GM19035 (cell line): ENCODE data around the gene SLC38A2.

Experiments used
- ATAC-seq: cut with Tn5 transposase; IDR thresholded peaks from one replicate; pipeline ENCODE4 v1.9.1; 2021; ENCODE audit not compliant: unreplicated experiment

The SLC38A2 gene

DNA sequence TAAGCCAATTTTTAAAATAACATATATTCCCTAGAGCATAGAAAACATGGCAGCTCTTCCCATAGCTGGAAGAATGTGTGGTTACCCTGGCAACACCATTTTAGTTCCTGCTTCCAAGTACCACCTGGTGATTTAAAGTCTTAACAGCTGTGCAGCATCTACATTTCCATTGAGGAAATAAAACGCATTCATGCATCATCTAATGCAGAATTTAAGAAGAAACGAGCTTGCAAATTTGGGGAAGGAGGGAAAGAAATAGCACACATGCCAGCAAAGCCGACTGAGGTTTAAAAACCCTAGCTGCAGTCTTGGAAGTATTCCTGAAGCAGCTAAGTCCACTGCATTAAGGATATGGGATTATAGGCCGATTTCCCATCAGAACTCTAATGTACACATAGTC is 22.8 kb upstream of the SLC38A2 start:
- ATAC-seq: no peak

DNA sequence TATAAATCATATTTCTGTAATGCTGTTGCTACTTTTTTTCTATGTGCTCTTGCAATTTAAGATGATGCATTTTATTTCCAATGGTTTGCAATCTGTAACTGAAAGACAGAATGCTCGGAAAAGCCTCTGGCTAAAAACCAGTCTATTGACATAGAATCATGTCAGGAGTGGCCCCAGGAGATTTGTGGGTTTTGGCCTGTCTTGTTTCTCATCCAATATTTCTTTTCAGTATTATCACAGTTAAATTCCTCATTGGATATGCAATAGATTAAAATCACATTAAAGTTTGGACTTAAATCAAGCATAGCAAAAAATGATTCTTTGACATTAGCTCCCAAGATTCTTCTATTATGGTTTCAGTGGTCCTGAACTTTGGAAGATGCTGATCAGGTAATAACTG is 19.1 kb upstream of the SLC38A2 start:
- no peak for ATAC-seq

DNA sequence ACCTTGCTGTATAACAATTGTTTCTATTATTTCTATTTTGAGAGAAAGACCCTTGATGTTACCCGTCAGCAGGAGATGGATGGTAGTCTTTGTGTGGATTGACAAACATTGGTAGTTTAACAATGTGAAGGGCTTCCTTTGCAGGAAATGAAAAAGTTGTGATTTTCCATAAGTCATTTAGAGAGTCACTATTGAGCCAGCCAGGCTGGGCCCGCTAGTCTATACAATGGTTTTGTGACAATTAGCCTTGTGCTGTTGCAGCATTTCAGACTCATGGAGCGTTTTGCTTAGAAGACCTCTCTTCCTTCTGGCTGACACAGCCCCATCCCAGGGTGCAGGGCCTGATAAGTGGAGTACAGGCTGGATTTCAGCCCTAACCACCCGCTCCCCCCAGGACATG is 18.3 kb upstream of the SLC38A2 start:
- ATAC-seq: peak; percentile 24

DNA sequence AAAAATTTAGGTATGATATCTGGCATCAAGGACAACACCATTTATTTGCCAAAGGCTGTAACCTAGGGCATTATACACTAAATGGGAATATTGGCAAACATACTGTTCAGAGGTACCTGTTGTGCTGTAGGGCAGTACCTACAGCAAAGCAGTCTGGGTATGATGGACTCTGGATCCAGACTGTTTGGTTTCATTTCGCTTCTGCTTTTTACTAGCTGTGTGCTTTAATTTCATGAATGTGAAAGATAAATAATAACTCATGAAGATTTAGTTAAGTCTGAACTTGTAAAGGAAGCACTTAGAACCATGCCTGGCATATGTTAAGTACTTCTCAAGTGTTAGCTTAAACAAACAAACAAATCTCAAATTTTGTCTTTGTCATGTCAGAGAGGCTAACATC is 17.7 kb upstream of the SLC38A2 start:
- no peak for ATAC-seq

DNA sequence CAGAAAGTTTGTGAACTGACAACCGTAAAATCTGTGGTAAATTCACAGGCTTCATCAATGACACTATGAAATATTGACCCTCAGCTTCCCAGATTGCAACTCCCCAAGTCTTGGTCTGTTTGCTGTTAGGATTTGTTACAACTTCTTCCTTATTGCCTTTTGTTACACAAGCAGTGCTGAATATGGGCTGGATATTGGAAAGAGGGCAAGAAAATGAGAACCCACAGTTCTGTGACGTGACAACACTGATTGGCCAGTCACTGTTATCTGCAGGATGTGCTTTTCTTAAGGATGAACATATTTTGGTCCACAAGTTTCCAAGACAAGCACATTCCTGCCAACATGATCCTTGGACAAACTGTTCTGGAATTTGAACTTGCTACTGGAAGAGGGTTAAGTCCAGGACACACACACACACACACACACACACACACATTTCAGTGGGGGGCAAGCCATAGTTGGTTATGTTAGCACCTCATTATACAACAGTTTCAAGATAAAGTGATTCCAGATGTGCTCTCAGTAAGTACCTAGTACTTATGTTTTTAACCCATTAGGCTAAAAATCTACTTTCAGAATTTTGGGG is 16.6 kb upstream of the SLC38A2 start:
- no peak for ATAC-seq

DNA sequence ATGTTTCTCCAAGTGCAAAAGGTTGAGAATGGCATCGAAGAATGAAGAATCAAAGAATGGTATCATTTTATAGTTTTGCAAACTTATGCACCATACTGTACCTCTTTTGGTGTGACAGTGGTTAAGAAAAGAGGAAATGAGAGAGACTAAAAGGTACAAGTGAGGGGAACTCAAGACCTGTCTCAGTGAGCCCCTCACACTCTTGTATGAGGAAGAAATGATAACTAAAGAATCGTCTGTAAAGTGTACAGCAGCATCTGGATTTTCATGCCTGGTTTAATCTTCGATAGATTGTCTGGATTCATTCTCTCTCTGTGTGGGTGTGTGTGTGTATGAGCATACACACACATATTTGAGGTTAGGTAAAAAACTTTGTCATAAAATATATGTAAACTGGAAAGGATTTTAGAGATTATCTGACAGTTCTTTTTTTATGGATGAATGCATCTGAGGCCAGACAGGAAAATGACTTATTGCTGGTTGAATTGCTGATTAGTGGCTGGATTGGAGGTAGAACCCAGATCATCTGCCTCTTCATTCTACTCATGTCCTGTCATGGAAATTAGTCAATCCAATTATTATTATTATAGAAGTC is 16.0 kb upstream of the SLC38A2 start:
- ATAC-seq: peak; percentile 60

DNA sequence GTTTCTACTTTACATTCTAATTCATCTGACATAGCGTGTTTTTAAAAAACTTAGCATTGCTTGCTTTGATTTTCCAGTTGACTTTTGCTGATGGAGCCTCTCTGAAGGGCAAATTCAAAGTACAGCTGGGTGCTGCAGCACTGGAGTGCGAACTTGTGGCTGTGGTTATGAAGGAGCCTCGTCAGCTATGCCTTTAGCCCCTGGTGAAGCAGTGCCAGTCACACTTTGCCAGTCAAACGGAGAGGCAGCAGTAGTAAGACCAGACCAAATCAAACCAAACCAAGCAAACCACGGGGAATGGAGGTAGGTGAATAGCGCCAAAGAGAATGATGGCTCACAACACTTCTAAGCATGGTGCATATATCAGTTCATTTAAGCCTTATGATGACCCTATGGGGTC is 15.1 kb upstream of the SLC38A2 start:
- ATAC-seq: no peak

DNA sequence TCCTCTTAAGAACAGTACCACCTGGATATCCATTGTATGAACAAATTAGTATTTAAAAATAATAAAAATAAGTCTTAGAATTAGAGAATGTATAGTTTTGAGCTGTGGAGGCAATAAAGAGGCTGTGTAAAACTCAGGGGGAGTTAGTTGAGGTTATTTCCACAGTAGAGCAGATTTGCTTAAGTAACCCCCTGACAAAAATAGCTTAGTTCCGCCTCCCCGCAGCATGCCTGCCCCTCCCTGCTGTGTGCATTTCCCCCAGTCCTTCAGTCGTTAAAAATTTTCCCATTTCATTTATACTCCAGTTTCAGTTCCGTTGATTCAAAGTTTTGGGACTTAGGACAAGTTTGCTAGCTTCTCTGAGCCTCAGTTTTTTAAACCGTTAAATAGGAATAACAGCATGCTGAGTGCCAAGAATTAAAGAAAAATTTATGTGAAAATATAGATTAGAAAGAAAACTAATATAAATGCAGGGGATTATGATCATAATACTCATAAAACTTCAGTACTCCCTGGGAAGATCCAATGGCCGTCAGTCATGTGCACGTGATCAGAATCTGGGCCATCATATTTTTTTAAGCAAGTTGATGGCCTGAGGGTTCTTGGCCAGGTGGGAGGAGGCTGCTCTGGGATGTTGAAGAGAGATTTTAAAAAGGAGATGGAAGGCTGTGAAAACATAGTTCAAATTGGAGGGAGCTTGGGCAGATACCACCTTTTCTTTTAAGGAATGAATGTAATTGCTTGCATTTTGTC is 14.5 kb upstream of the SLC38A2 start:
- peak; percentile 22 for ATAC-seq

DNA sequence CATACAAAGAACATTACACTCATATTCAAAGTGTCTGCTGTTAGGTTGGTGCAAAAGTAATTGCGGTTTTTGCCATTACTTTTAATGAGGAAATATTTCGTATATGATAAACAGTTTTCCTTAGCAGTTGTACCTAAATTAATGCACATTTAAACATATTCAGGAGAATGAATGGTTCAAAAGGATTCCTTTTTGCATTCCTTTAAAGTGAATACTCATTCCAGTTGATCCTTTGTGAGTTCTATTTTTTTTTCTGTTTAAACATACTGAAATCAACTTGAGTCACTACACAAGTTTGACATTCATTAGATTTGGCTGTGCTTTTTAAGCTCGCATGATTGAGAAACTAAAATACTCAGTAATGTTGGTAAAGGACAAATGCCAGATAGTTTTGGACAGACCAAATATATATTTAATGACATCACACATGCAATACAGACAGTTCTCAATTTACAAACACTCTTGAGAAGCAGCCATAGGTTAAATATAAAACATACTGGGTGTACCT is 13.8 kb upstream of the SLC38A2 start:
- no peak for ATAC-seq

DNA sequence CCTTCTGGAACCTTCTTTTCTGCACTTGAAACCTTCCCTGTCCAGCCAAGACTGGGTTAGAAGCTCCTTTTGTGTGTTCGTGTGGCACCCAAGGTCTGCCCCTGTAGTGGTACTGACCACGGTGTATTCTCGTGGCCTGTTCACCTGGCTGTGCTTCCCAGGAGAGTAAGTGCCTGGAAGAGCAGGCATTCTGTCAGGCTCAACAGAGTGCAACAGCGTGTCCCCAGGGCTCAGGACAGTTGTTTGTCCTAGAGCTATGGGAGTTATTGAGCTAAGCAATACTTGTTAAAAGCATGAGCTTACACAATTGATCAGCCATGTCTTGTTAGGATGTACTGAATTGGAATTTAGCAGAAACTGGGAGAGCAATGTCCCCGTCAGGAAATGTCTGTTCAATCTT is 12.9 kb upstream of the SLC38A2 start:
- ATAC-seq: no peak

DNA sequence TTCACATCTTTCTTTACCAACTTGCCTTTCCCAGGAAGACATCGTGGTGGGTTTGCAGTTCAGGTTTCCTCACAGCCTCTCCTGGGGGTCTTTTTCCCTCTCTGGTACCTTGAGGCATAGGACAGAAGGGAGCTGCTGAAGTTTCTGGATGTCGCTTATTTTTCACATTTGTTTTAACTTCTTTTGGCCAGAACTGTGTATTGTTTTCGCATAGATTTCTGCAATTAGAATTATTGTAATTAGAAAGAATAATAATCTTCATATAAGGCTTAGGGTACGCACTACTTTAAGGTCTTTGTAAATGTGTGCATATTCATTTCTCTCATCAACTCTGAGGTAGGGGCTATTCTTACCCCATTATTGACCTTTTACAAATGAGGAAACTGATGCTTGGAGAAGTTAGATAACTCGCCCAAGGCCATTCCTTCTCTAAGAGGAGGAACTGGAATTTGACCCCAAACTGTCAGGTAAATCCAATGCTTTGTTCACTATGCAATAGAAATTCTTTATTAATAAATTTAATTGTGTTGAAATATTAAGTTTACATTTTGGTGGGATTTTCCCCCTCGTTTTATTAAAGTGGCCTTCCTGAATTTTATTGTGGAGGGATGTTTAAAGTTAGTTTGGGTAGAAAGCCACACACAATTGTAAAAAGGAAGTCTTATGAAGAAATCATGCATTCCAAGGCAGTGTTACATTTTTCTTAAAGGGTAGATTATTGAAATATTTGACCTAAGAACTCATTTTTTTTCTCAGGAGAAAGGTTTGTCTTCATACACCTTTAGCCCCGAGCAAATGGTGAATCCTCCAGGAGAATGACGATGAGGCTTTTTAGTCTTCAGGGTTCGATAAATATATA is 12.1 kb upstream of the SLC38A2 start:
- no peak for ATAC-seq

DNA sequence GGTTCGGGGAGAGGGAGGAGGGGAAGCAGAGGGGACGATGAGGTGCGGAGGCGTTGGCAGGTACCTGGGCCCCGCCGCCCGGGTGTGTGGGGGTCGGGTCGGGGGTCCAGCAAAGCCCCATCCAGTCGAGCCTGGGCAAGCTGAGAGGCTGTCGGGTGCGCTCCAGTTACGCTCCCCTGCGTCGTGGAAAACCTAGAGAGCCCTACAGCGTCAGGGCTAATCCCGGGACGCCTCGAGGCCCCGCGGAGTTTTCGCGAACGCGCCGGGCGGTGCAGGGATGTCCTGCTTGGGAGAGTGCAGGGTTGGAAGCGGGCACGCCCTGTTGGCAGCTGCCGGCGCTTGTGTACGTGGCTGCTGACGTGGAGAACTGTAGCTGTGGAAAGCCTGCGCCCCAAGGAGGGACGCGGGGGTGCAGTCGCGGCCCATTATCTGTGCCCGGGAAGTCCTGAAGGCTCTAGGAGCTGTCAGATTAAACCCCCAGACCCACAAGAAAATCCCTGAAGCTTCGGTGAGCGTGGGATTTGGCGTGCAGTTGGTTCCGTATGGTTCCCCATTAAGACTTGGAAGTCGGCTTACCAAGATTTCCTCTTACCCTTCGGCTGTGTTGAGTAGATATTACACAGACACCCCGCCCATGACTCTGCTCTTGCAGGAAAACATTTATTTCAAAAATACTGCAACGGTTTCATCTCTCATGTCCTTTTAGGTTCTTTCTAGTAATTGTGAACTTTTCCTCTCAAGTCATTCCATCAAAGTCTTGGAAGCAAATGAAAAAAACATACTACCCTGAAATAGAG is 11.3 kb upstream of the SLC38A2 start:
- ATAC-seq: peak; percentile 42

DNA sequence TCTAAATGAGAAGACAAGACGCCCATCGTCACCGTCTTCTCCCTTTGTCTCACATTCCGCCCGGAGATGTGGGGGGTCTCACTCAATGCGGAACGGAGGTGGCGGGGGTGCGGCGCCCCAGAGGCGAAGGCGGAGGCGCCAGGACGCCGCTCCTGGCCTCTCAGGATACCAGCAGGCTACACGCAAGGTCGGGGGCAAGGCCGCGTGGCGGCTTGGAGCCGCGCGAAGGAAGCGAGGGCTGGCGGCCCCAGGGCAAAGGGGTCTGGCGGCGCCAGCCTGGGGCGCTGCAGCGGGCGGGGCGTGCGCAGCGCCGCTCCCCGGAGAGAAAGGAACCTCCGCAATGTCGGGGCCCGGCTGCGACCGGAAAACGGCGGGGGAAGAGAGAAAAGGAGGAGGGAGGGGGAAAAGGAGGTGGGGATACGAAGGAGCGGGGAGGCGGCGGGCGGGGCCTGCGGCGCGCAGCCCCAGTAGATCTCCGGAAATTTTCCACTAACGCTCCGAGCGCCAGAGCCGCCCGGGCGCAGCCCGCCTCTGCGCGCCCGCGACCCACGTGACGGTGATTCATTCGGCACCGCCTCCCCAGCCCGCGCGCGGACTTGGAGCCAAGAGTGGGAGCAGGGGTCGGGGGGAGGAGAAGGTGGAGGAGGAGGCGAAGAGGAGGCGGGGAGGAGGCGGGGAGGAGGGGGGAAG is 10.5 kb upstream of the SLC38A2 start:
- peak; percentile 68 for ATAC-seq

DNA sequence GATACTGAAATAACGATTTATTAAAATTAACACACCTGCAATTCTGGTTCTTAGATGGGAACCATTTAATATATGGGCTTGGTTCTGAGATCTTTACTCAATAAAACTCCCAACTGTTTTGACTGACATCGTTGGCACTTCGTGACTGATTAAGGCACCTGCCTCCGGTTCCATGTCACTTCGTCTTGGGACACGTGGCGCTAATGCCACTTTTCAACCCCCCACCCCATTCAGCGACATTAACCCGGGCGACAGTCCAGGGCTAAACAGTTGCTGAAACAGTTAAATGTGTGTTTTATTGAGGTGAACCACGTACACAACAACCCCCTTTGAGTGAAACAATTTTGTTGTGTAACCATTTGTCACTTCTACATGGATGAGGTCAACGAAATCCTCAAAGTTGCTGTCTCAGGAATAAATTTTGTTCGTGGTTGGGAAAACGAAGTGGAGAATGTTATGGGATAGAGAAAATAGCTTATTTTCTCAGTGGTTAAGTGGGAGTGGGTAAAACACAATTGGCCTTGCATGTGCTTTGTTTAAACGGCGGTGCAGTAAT is 9.9 kb upstream of the SLC38A2 start:
- no peak for ATAC-seq

DNA sequence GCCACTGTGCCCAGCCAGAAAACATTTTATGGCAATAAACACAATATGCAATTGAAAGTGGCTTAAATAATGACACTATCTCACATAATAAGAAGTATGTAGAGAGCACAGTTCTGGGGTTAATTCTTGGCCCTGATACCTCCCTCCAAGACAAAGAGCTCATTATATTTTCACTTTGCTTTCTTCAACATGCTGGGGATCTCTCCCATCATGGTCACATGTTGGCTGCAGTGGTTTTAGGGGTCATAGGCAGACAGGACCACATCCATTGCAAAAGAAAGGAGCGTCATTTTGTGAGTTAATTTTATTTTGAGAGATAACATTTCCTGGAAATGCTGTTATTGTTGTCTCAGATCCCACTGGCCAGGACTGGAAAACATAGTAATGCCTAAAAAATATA is 8.3 kb upstream of the SLC38A2 start:
- no peak for ATAC-seq

DNA sequence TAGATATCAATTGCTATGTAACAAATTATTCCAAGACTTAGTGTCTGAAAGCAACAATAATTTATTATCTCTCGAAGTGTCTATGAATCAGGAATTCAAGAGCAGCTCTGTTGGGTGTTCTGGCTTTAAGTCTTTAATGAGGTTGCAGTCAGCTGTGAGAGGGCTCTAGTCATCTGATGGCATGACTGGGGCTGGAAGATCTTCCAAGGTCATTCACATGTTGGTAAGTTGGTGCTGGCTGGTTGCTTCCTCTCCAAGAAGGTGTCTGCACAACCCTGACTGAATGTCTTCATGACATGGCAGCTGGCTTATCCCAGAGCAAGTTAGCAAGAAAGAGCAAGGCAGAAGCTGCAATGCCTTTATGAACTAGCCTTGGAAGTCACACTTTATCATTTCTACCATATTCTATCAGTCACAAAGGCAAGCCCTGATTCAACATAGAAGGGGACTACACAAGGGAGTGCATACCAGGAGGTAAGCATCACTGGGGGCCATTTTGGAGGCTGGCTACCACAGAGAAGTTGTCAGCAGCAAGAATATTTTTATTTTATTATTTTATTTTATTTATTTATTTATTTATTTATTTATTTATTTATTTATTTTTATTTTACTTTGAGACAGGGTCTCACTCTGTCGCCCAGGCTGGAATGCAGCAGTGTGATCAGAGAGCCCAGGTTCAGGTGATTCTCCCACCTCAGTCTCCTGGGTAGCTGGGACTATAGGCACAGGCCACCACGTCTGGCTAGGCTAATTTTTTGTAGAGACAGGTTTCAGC is 7.6 kb upstream of the SLC38A2 start:
- no peak for ATAC-seq

DNA sequence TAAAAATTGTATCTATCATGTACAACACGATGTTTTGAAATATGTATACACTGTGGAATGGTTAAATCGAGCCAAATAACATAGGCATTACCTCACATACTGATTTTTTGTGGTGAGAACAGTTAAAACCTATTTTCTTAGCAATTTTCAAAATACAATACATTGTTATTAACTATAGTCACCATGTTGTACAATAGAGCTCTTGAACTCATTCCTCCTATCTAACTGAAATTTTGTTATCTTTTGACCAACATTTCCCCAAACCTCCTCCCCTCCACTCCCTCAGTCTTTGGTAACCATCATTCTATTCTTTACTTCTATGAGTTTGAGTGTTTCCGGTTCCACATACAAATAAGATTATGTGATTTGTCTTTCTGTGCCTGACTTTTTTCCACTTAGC is 6.8 kb upstream of the SLC38A2 start:
- ATAC-seq: no peak

DNA sequence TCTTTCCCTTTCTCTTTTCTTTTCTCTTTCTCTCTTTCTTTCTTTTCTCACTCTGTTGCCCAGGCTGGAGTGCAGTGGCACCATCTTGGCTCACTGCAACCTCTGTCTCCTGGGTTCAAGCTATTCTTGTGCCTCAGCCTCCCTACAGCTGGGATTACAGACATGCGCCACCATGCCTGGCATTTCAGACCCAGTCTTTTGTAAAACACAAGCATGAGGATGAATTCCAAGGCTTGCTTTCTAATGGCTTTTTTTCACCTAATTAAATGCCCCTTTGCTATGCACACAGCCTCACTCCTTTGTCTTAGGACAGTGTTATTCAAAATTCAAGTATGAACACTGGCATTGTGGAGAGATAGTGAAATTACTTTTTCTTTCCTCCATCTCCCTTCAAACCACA is 6.0 kb upstream of the SLC38A2 start:
- ATAC-seq: no peak

DNA sequence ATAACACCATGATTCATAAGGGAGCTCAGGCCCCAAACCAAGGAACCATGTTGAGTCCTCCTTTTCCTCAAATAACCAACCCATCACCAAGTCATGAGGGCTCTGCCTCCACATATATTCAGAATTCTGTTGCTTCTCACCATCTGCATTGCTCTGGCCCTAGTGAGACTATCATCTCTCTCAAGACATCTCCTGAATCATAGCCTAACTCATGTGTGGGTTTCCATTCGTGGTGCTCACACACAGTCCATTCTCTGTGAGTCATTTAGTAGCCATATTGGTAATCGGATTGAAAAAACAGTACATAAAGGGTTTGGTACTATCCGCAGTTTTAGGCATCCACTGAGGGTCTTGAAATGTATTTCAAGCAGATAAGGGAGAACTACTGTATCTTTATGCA is 5.1 kb upstream of the SLC38A2 start:
- ATAC-seq: no peak
